Left cardiac atrium (tissue), 4 donors: ENCODE results near the gene TAB2. TPM values are rescaled to one million over a fixed set of nuclear protein-coding genes. Genes with fewer than 3 reads are reported as not detected.

Source experiments
- ATAC-seq, 2 donors: fragments of 200-7000 bp; cut with Tn5 transposase; one replicate each; pipeline ENCODE4 v1.9.1; 2020; ENCODE audit warnings: mild to moderate bottlenecking in 2 of 2, moderate library complexity in 2 of 2
- DNase-seq: peaks from one replicate; pipeline ENCODE4 v3.0.0-alpha.2; 2020
- intact Hi-C, 2 donors: fragments of 100-400 bp; cut with DNase I; formaldehyde crosslinking; loops; one replicate each; pipeline versions ENCODE4 v1.14.1 to v1.15.1; 2022 to 2023
- total RNA-seq, 2 donors: library from RNA; stranded (reverse); fragmentation: NEBNext Ultra II Directional; extraction: Animal tissue kit (Norgen Biotek cat#: 25700); gene quantifications; one replicate each; pipeline ENCODE4 v1.2.1, GENCODE V29; 2021
- donor health status: DM: no; HTN: yes; CAD: no.
- donor health status: DM: no; HTN: yes; CAD: no; lungs with severe emphysema.
- donor health status: DM: yes; HTN: yes; CAD: no.
- donor health status: Dilated cardiomyopathy.

Gene TAB2
- total RNA-seq, 2 donors from 2014 or later: 45.6 to 56.3 TPM

GRCh38 chr6:149392093-149392492 lies 74.6 kb downstream of the TAB2 start:
- ATAC-seq: no peak
- no peak for DNase-seq
- intact Hi-C loops: no loop called here

DNA sequence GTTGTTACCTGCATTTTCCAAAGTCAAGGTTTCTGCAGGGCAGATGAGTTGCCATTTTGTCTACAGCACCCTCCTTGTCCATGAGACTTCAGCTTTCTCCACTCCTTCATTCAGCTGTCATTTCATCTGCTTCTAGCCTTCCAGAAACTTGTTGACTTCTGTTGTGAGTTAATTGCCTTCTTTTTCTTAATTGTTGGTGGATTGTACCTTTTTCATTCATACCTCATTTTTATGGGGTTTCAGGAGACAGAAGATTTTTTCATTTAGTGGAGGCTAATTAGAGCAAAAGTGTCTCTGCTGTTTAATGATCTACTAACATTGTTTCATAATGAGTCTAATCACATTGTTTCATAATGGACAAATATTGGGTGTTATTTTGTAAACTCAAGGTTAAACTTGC lies 75.0 kb downstream of the TAB2 start:
- no peak for ATAC-seq
- intact Hi-C loops: no loop called here

GRCh38 chr6:149393002-149393679 lies 75.6 kb downstream of the TAB2 start:
- ATAC-seq: no peak
- no peak for DNase-seq
- intact Hi-C loops: no loop called here

More for the DNA sequence above, 75.0 kb downstream of the TAB2 start:
- no peak for DNase-seq

DNA sequence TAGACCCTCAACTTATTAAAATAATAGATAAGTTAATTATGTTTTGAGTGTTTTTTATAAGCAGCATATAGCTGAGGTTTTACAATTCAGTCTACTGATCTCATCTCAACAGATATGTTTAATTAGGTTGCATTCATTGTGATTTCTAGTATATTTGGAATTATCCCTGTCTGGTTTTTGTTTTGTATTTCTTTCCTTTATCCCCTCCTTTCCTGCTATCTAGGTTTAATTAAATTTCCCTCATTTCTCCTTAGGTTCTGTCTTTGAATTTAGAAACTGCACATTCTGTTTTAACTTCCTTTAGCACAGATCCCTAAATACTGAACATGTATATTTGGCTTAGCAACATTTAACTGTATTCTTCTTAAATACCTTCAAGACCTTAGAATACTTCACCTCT lies 77.7 kb downstream of the TAB2 start:
- intact Hi-C loops: no loop called here
- ATAC-seq (no peak), DNase-seq (no peak)

- DNase-seq (no peak), ATAC-seq (no peak)
- intact Hi-C loops: no loop called here
These were observed 79.9 kb downstream of the TAB2 start for GRCh38 chr6:149397384-149397783.

- DNase-seq: no peak
- ATAC-seq: no peak
These were observed 82.5 kb downstream of the TAB2 start, which contains the start of gene SUMO4 for GRCh38 chr6:149400050-149400449. TSS of gene SUMO4 (plus strand) at chr6:149400262. CDS start at chr6:149400392, 130 bp downstream.

GRCh38 chr6:149403534-149403933 lies 86.0 kb downstream of the TAB2 start:
- no peak for ATAC-seq
- DNase-seq: no peak
- intact Hi-C loops: no loop called here

More at GRCh38 chr6:149400050-149400449, 82.5 kb downstream of the TAB2 start, which contains the start of gene SUMO4:
- intact Hi-C loops: no loop called here

DNA sequence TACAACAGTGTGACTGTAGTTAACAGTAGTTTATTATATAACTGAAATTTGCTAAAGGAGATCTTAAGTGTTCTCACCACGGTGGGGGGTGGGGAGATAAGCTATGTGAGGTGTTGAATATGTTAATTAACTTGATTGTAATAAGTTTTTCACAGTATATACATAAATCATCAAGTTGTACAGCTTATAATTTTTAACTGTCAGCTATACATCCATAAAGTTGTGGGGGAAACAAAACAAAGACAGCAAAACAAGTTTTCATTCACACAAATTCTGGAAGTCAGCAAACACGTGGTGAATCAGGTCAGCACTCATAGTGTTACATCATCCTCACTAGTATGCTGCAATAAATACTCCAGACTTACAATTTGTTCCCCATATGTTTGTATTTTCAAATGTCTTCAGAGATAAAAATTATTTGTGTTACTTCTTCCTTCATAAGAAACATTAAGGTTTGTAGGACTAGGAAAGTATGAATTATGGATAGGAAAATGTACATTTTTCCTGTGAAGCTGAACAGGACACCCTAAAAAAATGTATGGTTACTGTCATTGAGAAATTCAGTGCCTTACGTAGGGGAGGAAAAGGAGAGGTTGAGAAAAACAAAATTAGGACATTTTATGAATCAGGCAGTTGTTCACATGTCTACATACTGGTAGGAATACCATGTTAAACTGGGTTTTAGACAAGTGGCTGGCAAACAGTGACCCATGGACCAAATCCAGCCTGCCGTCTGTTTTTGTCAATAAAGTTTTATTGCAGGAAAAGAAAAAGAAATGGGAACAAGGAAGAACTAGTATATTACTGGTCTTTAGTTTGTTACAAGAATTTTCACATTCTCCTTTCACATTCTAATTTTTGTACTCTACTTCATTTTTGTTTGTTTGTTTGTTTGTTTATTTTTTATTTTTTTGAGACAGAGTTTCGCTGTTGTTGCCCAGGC lies 88.6 kb downstream of the TAB2 start:
- DNase-seq (no peak), ATAC-seq (no peak)
- intact Hi-C loops: loop anchor here in 1 of 2 donors (5.0 kb wide), 1 partner anchor 89 kb away; the partner anchor contains the start of gene TAB2

GRCh38 chr6:149409617-149410016 lies 92.1 kb downstream of the TAB2 start:
- no peak for DNase-seq
- peak; percentile 18 to 50 for ATAC-seq
- intact Hi-C loops: loop anchor here in 1 of 2 donors (5.0 kb wide), 1 partner anchor 92 kb away; the partner anchor contains the start of gene TAB2

DNA sequence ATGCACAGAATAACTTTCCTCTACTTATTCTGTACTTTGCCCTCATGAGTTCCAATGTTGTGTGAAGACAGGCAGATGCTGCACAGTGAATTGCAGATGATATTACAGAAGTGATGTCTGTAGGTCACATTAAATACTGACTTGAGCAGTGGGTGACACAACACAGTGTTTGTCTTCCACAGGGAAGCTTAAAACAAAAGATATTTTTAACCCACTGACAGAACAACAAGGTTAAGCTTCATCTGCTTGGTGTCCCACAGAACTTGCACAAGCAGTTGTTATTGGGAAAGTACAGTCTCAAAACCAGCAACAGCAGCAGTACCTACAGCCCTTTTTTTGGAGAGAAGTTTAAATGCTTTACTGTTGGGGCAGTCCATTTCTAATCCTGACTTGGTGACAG lies 93.0 kb downstream of the TAB2 start:
- intact Hi-C loops: no loop called here
- peak; percentile 26 to 57 for ATAC-seq
- DNase-seq: no peak

- no peak for DNase-seq
- no peak for ATAC-seq
- intact Hi-C loops: no loop called here
These were observed 96.5 kb downstream of the TAB2 start for GRCh38 chr6:149414009-149414408.

- intact Hi-C loops: no loop called here
- no peak for DNase-seq
These were observed 97.3 kb downstream of the TAB2 start for GRCh38 chr6:149414821-149415220.

DNA sequence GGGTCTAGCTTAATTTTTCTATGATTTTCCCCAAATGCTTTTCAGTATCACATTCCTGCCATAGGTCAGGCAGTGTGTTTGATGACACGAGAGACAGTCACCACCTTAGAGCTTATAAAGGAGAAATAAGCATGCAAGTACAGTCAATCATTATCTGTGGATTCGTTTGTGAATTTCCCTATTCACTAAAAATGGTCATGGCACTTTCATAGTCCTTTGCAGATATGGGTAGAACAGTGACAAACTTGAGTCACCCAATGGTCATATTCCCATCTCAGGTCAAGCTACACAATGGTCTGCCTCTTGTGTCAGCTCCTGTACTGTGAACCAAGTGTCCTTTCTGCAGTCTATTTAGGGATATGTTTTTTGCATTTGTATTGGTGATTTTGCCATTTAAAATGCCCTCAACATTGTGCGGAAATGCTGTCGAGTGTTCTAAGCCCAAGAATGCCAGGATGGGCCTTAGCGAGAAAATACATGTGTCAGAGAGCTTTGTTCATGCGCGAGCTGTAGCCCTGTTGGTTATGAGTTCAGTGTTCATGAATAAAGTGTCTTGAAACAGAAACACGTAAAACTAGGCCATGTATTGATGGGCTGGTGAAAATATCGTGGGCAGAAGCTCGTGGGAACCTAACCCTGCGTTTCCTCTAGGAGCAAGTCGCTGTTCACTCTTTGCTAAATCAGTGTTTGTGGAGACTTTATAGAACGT lies 102.3 kb downstream of the TAB2 start:
- no peak for ATAC-seq
- DNase-seq: no peak
- intact Hi-C loops: no loop called here

More at GRCh38 chr6:149414821-149415220, 97.3 kb downstream of the TAB2 start:
- ATAC-seq: no peak

- ATAC-seq: no peak
- intact Hi-C loops: no loop called here
- no peak for DNase-seq
These were observed 103.6 kb downstream of the TAB2 start for GRCh38 chr6:149421132-149421531.

DNA sequence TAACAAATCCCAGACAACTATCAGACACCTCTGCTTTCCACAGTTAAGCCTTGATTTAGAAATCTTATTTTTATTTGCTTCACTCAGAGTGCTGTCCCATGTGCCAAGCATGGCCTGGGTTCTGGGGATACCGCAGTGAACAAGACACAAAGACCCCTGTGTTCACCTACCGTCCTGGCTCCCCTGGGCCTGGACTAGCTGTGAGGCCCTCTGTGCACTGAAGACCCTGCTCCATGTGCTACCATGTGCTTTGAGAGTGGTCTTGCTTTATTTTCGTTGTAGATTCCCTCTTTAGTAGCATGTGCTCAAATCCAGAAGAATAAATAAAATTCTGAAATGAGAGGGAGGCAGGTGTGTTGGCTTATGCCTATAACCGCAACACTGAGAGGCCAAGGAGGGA lies 105.1 kb downstream of the TAB2 start:
- no peak for ATAC-seq
- intact Hi-C loops: no loop called here
- no peak for DNase-seq

- no peak for DNase-seq
- intact Hi-C loops: no loop called here
- no peak for ATAC-seq
These were observed 106.5 kb downstream of the TAB2 start for GRCh38 chr6:149423964-149424440.

GRCh38 chr6:149425224-149425623 lies 107.7 kb downstream of the TAB2 start:
- intact Hi-C loops: loop anchor here in 1 of 2 donors (5.0 kb wide), 1 partner anchor 338 kb away; no protein-coding TSS in a partner anchor
- ATAC-seq (no peak), DNase-seq (no peak)

- DNase-seq (no peak), ATAC-seq (no peak)
- intact Hi-C loops: loop anchor here in 1 of 2 donors (5.0 kb wide), 1 partner anchor 338 kb away; no protein-coding TSS in a partner anchor
These were observed 108.2 kb downstream of the TAB2 start for GRCh38 chr6:149425754-149426153.

DNA sequence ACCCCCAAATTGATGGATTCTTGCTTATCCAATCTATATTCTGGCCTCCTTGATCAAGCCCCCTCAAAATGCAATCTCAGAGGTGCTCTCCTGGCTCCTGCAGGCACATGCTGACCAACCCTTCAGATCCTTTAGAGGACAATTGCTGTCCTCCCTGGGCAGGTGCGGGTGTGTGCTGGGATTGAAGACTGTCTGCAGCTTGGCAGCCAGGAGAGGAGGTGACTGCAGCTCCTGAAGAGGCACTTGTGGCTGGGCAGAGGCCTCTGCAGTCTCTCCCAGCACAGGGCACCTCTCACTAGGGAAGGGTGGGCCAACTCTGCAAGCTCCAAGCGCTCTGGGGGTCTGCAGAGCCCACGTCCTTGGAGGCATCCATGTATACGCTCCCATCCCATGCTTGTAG lies 111.1 kb downstream of the TAB2 start:
- intact Hi-C loops: loop anchor here in 1 of 2 donors (5.0 kb wide), 1 partner anchor 341 kb away; no protein-coding TSS in a partner anchor
- DNase-seq (no peak), ATAC-seq (no peak)
